Astrocyte (in vitro differentiated cells and primary cell): ENCODE results near the gene SLC19A1.

Source experiments
- CTCF ChIP-seq: IDR thresholded peaks from 2 replicates; pipeline ENCODE4 v1.5.1; 2011; ENCODE audit warnings: low read depth, mild to moderate bottlenecking, inconsistent platforms, low read length, moderate library complexity; ENCODE audit not compliant: insufficient read depth
- EZH2 ChIP-seq: IDR thresholded peaks from 2 replicates; pipeline ENCODE4 v1.6.1; 2012; ENCODE audit warnings: mild to moderate bottlenecking, low read length, inconsistent platforms; ENCODE audit not compliant: insufficient read depth

DNA sequence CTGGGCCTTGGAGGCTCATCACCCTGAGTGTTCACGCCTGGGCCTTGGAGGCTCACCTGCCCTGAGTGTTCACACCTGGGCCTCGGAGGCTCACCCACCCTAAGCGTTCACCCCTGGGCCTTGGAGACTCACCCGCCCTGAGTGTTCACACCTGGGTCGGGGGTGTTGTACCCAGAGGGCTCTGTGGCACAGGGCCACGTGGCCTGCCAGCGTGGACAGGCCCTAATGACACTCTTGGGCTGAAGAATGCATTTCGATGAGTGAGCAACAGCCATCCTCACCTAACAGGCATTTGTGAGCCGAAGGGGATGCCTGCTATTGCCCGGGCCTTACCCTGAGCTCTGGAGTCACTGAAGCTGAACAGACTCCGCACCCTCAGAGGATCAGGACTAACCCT, 17.5 kb downstream of the SLC19A1 start:
- TF ChIP-seq EZH2 = no peak
- TF ChIP-seq CTCF = no peak
